Activated T-helper 2 cell treated with anti-CD3 and anti-CD28 coated beads, Interferon-gamma antibody, Interleukin-2, Interleukin-4, amounts not matched to agents 10 μg/mL and 5 μg/mL and 100 μg/mL, durations not matched to agents 14 hours and 24 hours and 36 hours (primary cell): ENCODE results near the gene UGT1A5. TPM values are rescaled to one million over a fixed set of nuclear protein-coding genes. Genes with fewer than 3 reads are reported as not detected.

Experiments
- DNase-seq: peaks from one replicate; pipeline ENCODE4 v3.0.0; 2021; ENCODE audit warnings: low spot score
- H3K27ac Mint-ChIP-seq: one replicate; pipeline ENCODE4 v1.8.0; 2021; ENCODE audit warnings: mixed read lengths
- H3K27me3 Mint-ChIP-seq: one replicate; pipeline ENCODE4 v1.8.0; 2021; ENCODE audit warnings: low read depth, mixed read lengths
- H3K36me3 Mint-ChIP-seq: one replicate; pipeline ENCODE4 v1.8.0; 2021; ENCODE audit warnings: low read depth, mixed read lengths
- H3K4me1 Mint-ChIP-seq: one replicate; pipeline ENCODE4 v1.8.0; 2021; ENCODE audit warnings: low read depth, mixed read lengths
- H3K4me3 Mint-ChIP-seq: one replicate; pipeline ENCODE4 v1.8.0; 2021; ENCODE audit warnings: low read depth, mild to moderate bottlenecking, moderate library complexity, mixed read lengths
- H3K9me3 Mint-ChIP-seq: one replicate; pipeline ENCODE4 v1.8.0; 2021; ENCODE audit warnings: mixed read lengths
- intact Hi-C: fragments of 100-400 bp; cut with micrococcal nuclease; formaldehyde crosslinking; loops from one replicate; pipeline ENCODE4 v1.15.1; 2023
- total RNA-seq: library from RNA; stranded (reverse); gene quantifications from 2 replicates; pipeline ENCODE4 v1.2.3, GENCODE V29; 2022

UGT1A5 gene
- total RNA-seq, result not detected in 2 replicates

GRCh38 chr2:233712611-233713261 lies at the start of gene UGT1A5:
Gene UGT1A5, plus strand, starts transcription at chr2:233712907. Its CDS starts 85 bp downstream, at chr2:233712992.
- no peaks in the 10 kb centered on the region for H3K36me3 Mint-ChIP-seq
- H3K4me1 Mint-ChIP-seq, result peaks cover 5% of the 10 kb centered on the region
- DNase-seq, result no peak
- H3K4me3 Mint-ChIP-seq, result no peak within 1 kb of the TSS
- intact Hi-C loops, result no loop called here
- H3K27ac Mint-ChIP-seq, result no peak within 1 kb of the TSS
- H3K9me3 Mint-ChIP-seq, result no peaks in the 10 kb centered on the region
- peaks cover 13% of the 10 kb centered on the region for H3K27me3 Mint-ChIP-seq

DNA sequence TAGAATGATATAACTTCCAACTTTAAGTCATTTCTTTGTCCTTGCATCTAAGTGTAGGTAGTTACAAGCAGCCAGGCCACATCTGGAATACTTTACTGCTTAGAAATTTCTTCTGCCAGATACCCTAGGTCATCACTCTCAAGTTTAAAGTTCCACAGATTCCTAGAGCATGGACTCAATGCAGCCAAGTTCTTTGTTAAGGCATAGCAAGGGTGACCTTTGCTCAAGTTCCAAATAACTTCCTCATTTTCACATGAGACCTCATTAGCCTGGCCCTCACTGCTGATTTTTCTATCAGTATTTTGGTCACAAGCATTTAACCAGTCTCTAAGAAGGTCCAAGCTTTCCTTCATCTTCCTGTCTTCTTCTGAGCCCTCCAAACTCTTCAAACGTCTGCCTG lies 48.8 kb upstream of the UGT1A5 start:
- Mint-ChIP-seq H3K9me3 (no peaks in the 10 kb centered on the region), H3K27ac (no peak overlapping the region), H3K36me3 (no peaks in the 10 kb centered on the region), H3K4me3 (no peak overlapping the region), H3K4me1 (no peaks in the 10 kb centered on the region), H3K27me3 (peaks cover 21% of the 10 kb centered on the region)
- intact Hi-C loops, result no loop called here
- DNase-seq, result no peak

- Mint-ChIP-seq H3K27ac (no peak overlapping the region), H3K4me3 (no peak overlapping the region), H3K4me1 (no peaks in the 10 kb centered on the region), H3K27me3 (peaks cover 9% of the 10 kb centered on the region), H3K9me3 (no peaks in the 10 kb centered on the region), H3K36me3 (no peaks in the 10 kb centered on the region)
- intact Hi-C loops, result no loop called here
- DNase-seq, result no peak
Observed at GRCh38 chr2:233668605-233669260, 44.0 kb upstream of the UGT1A5 start.

- no peaks in the 10 kb centered on the region for H3K4me1 Mint-ChIP-seq
- no peak for DNase-seq
- H3K27me3 Mint-ChIP-seq, result peaks cover 12% of the 10 kb centered on the region
- no peaks in the 10 kb centered on the region for H3K36me3 Mint-ChIP-seq
- no peak within 1 kb of the TSS for H3K27ac Mint-ChIP-seq
- intact Hi-C loops, result no loop called here
- H3K4me3 Mint-ChIP-seq, result no peak within 1 kb of the TSS
- H3K9me3 Mint-ChIP-seq, result no peaks in the 10 kb centered on the region
Observed at GRCh38 chr2:233671290-233672161, 41.2 kb upstream of the UGT1A5 start, which contains the start of gene UGT1A9. Gene UGT1A9, plus strand, starts transcription at chr2:233671898. Its CDS starts 37 bp downstream, at chr2:233671935.

- H3K27ac Mint-ChIP-seq, result no peak overlapping the region
- intact Hi-C loops, result no loop called here
- no peaks in the 10 kb centered on the region for H3K36me3 Mint-ChIP-seq
- no peaks in the 10 kb centered on the region for H3K4me1 Mint-ChIP-seq
- peaks cover 13% of the 10 kb centered on the region for H3K27me3 Mint-ChIP-seq
- no peak for DNase-seq
- no peak overlapping the region for H3K4me3 Mint-ChIP-seq
- no peaks in the 10 kb centered on the region for H3K9me3 Mint-ChIP-seq
Observed at GRCh38 chr2:233672886-233673285, 39.8 kb upstream of the UGT1A5 start.

GRCh38 chr2:233673896-233674295 lies 38.8 kb upstream of the UGT1A5 start:
- peaks cover 14% of the 10 kb centered on the region for H3K27me3 Mint-ChIP-seq
- no peaks in the 10 kb centered on the region for H3K9me3 Mint-ChIP-seq
- no peak for DNase-seq
- H3K4me1 Mint-ChIP-seq, result no peaks in the 10 kb centered on the region
- intact Hi-C loops, result no loop called here
- H3K4me3 Mint-ChIP-seq, result no peak overlapping the region
- H3K27ac Mint-ChIP-seq, result no peak overlapping the region
- no peaks in the 10 kb centered on the region for H3K36me3 Mint-ChIP-seq

- Mint-ChIP-seq H3K4me1 (no peaks in the 10 kb centered on the region), H3K36me3 (no peaks in the 10 kb centered on the region), H3K4me3 (no peak overlapping the region), H3K27ac (no peak overlapping the region), H3K9me3 (no peaks in the 10 kb centered on the region), H3K27me3 (peaks cover 14% of the 10 kb centered on the region)
- intact Hi-C loops, result no loop called here
- no peak for DNase-seq
Observed at GRCh38 chr2:233674314-233674713, 38.4 kb upstream of the UGT1A5 start.

DNA sequence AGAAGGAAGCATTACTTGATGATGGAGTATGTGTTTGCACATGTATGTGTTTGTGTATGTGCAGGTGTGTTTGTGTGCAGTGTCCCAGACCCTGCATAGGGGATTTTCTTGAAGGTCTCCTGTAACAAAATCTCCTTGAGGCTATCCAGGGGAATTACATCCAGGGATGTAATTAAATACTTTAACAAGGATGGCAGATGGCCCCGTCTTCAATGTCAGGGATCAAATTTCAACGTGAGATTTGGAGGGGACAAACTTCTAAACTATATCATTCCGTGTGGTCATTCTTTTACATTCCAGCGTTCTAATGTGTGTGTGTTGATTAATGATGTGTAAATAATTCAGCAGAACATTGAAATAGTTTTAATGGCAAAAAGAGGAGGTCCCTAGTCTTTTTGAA lies 37.7 kb upstream of the UGT1A5 start:
- intact Hi-C loops, result no loop called here
- no peaks in the 10 kb centered on the region for H3K9me3 Mint-ChIP-seq
- no peak for DNase-seq
- no peaks in the 10 kb centered on the region for H3K36me3 Mint-ChIP-seq
- H3K4me1 Mint-ChIP-seq, result no peaks in the 10 kb centered on the region
- no peak overlapping the region for H3K4me3 Mint-ChIP-seq
- H3K27ac Mint-ChIP-seq, result no peak overlapping the region
- H3K27me3 Mint-ChIP-seq, result peaks cover 14% of the 10 kb centered on the region

- H3K4me3 Mint-ChIP-seq, result no peak overlapping the region
- intact Hi-C loops, result no loop called here
- no peaks in the 10 kb centered on the region for H3K36me3 Mint-ChIP-seq
- H3K9me3 Mint-ChIP-seq, result no peaks in the 10 kb centered on the region
- H3K4me1 Mint-ChIP-seq, result no peaks in the 10 kb centered on the region
- no peak overlapping the region for H3K27ac Mint-ChIP-seq
- DNase-seq, result no peak
- H3K27me3 Mint-ChIP-seq, result peaks cover 8% of the 10 kb centered on the region
Observed at GRCh38 chr2:233676046-233676445, 36.7 kb upstream of the UGT1A5 start.

DNA sequence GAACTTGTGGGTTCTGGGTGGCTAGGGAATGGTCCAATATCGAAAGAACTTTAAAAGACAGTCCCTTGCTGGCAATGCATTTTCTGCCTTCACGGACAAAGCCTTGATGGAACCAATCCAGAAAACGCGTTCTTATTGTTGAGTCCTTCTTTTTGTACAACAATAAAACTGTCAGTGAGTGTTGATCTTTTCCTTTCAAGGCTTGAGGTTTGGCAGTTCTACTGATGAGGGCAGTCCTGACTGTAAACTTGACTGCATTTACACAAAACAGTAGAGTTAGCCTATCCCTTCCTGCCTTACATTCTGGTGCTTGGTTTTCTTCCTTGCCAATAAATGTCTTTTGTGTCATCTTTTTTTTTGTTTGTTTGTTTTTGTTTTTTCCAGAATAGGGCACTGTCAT lies 33.5 kb upstream of the UGT1A5 start:
- intact Hi-C loops, result no loop called here
- Mint-ChIP-seq H3K4me1 (no peaks in the 10 kb centered on the region), H3K27me3 (peaks cover 11% of the 10 kb centered on the region), H3K4me3 (no peak overlapping the region), H3K36me3 (no peaks in the 10 kb centered on the region), H3K9me3 (no peaks in the 10 kb centered on the region), H3K27ac (no peak overlapping the region)
- DNase-seq, result no peak

DNA sequence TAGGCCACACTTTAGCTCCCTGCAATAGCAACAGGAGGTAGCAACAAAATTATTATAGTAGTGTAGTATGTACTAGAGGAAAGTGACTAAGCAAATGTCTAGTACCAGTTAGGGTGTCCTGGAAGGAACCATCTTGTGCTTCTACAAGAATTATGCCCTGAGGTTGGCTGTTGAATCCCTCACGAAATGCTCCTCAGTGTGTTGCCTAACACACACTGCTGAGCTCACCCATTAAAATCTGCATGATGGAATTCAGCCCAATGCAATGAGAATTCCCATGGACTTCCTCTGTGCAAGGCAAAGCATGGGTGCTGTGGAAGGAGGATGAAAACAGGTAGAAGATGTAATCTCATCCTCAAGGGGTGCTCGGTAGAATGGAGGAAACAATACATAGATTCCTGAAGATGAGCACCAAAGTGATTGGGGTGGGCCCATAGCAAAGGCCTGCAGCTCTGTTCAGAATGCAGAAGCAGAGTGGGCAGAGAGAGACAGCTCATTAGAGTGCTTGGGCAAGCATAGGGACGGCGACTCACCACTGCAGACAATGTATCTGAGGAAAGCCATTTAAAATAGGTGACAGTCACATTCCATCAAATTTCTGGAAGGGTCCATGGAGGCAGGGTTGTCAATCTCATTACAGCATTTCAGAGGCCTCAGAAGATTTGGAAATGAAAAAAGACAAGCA lies 32.2 kb upstream of the UGT1A5 start:
- intact Hi-C loops, result no loop called here
- Mint-ChIP-seq H3K4me1 (no peaks in the 10 kb centered on the region), H3K4me3 (no peak overlapping the region), H3K36me3 (no peaks in the 10 kb centered on the region), H3K27me3 (peaks cover 13% of the 10 kb centered on the region), H3K27ac (no peak overlapping the region), H3K9me3 (no peaks in the 10 kb centered on the region)
- DNase-seq, result no peak

- Mint-ChIP-seq H3K27me3 (peaks cover 11% of the 10 kb centered on the region), H3K4me3 (no peak within 1 kb of the TSS), H3K27ac (no peak within 1 kb of the TSS), H3K4me1 (no peaks in the 10 kb centered on the region), H3K36me3 (no peaks in the 10 kb centered on the region), H3K9me3 (no peaks in the 10 kb centered on the region)
- intact Hi-C loops, result no loop called here
- DNase-seq, result no peak
Observed at GRCh38 chr2:233681521-233682099, 31.1 kb upstream of the UGT1A5 start, which contains the start of gene UGT1A7. Gene UGT1A7, plus strand, starts transcription at chr2:233681901. Its CDS starts 37 bp downstream, at chr2:233681938.
